ENCODE measurements around the gene REPS1.

Gene REPS1

GRCh38 chr6:138971601-138972000 is 16.5 kb downstream of the REPS1 start:
- no peak for DNase-seq (ENCODE audit: low read depth)
- H3K4me3 ChIP-seq (ENCODE audit: low read depth, low read length): no peak overlapping the region
- TF ChIP-seq, protein P1, sequence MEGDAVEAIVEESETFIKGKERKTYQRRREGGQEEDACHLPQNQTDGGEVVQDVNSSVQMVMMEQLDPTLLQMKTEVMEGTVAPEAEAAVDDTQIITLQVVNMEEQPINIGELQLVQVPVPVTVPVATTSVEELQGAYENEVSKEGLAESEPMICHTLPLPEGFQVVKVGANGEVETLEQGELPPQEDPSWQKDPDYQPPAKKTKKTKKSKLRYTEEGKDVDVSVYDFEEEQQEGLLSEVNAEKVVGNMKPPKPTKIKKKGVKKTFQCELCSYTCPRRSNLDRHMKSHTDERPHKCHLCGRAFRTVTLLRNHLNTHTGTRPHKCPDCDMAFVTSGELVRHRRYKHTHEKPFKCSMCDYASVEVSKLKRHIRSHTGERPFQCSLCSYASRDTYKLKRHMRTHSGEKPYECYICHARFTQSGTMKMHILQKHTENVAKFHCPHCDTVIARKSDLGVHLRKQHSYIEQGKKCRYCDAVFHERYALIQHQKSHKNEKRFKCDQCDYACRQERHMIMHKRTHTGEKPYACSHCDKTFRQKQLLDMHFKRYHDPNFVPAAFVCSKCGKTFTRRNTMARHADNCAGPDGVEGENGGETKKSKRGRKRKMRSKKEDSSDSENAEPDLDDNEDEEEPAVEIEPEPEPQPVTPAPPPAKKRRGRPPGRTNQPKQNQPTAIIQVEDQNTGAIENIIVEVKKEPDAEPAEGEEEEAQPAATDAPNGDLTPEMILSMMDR (IDR thresholded peaks at IDR 0.05; ENCODE audit: control insufficient read depth, extremely low read depth, insufficient read depth): no peak

DNA sequence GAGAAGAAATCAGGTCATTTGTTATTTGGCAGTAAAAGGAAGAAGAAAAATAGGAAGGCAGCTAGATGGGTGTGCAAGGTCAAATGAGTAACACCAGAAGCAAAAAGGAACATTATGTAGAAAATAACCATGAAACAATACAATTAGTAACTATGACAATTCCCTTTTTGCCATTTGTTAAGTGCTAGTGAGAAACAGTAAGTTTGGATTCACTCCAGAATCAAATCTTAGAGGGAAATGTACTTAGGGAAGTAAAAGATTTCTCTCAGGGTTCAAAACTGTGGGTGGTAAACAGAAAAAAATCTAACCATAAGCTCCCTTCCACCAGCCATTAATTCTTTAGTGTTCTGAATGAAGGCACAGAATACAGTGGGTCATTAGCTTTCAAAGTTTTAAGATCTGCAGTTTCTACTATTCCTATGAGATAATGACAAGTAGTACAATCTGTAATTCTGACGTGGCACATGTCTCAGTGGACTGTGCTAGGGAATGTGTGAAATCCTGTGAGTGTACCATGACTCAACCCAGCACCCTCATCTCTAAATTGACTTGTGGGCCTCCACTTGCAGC is 17.1 kb downstream of the REPS1 start:
- TF ChIP-seq, protein P1 (IDR thresholded peaks at IDR 0.05; ENCODE audit: control insufficient read depth, extremely low read depth, insufficient read depth): no peak
- no peak for DNase-seq (ENCODE audit: low read depth)
- H3K4me3 ChIP-seq (ENCODE audit: low read depth, low read length): no peak overlapping the region

GRCh38 chr6:138970159-138970558 is 17.9 kb downstream of the REPS1 start:
- no peak for DNase-seq (ENCODE audit: low read depth)
- no peak overlapping the region for H3K4me3 ChIP-seq (ENCODE audit: low read depth, low read length)
- TF ChIP-seq, protein P1 (IDR thresholded peaks at IDR 0.05; ENCODE audit: control insufficient read depth, extremely low read depth, insufficient read depth): no peak

DNA sequence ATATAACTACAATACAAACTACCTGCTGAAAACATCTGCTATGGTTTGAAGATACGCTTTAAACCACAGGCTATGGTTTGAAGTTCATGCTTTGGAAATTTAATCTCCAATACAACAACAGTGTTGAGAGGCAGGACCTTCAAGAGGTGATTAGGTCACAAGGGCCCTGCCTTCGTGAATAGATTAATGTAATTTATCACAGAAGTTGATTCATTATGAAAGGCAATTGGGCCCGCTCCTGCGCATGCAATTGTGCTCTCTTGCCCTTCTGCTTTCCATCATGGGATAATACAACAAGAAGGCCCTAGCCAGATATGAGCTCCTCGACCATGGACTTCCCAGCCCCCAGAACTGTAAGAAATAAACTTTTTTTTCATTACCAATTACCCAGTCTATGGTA is 21.2 kb downstream of the REPS1 start:
- no peak for DNase-seq (ENCODE audit: low read depth)
- TF ChIP-seq, protein P1 (IDR thresholded peaks at IDR 0.05; ENCODE audit: control insufficient read depth, extremely low read depth, insufficient read depth): no peak
- no peak overlapping the region for H3K4me3 ChIP-seq (ENCODE audit: low read depth, low read length)

DNA sequence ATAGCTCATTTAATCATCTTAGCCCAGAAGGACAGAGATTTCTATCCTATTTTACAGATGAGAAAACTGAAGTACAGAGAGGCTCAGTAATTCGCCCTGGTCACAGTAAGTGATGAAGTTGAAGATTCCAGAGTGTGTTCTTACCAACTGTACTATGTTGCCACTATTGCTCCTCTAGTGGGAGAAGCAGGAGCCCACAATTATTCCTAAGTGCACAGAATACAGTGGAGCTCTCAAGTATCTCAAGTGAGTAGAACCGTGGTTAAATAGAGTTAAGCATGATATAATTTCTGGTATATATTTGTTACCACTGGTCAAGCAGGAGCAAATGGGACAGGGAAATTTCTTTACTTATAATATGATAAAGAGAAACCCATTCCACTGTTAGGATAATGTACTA is 22.1 kb downstream of the REPS1 start:
- no peak for DNase-seq (ENCODE audit: low read depth)
- no peak overlapping the region for H3K4me3 ChIP-seq (ENCODE audit: low read depth, low read length)
- TF ChIP-seq, protein P1 (IDR thresholded peaks at IDR 0.05; ENCODE audit: control insufficient read depth, extremely low read depth, insufficient read depth): no peak

GRCh38 chr6:138965291-138965874 is 22.7 kb downstream of the REPS1 start:
- no peak overlapping the region for H3K4me3 ChIP-seq (ENCODE audit: low read depth, low read length)
- TF ChIP-seq, protein P1 (IDR thresholded peaks at IDR 0.05; ENCODE audit: control insufficient read depth, extremely low read depth, insufficient read depth): no peak
- DNase-seq (ENCODE audit: low read depth): no peak

- TF ChIP-seq, protein P1 (IDR thresholded peaks at IDR 0.05; ENCODE audit: control insufficient read depth, extremely low read depth, insufficient read depth): no peak
- no peak overlapping the region for H3K4me3 ChIP-seq (ENCODE audit: low read depth, low read length)
- DNase-seq (ENCODE audit: low read depth): no peak
Observed at GRCh38 chr6:138964012-138964411, 24.0 kb downstream of the REPS1 start.

Data from LNCaP clone FGC (cell line).